GF-D8 (cell line): ENCODE measurements around the gene SSTR3.

Source experiments
- DNase-seq: peaks from one replicate; lab custom pipeline; 2025; lab: John Stamatoyannopoulos, UW

The SSTR3 gene

GRCh38 chr22:37229012-37229804 is 16.9 kb upstream of the SSTR3 start:
- no peak for DNase-seq

- peak; percentile 73 for DNase-seq
Observed at GRCh38 chr22:37228106-37229011, 16.1 kb upstream of the SSTR3 start.

- no peak for DNase-seq
Observed at GRCh38 chr22:37226514-37226913, 14.2 kb upstream of the SSTR3 start.

GRCh38 chr22:37226087-37226486 is 13.8 kb upstream of the SSTR3 start:
- no peak for DNase-seq

GRCh38 chr22:37225481-37225880 is 13.2 kb upstream of the SSTR3 start:
- DNase-seq: no peak

- no peak for DNase-seq
Observed at GRCh38 chr22:37224757-37225420, 12.6 kb upstream of the SSTR3 start.

GRCh38 chr22:37223965-37224551 is 11.8 kb upstream of the SSTR3 start:
- no peak for DNase-seq

- peak; percentile 37 for DNase-seq
Observed at GRCh38 chr22:37222440-37222971, 10.2 kb upstream of the SSTR3 start.

- no peak for DNase-seq
Observed at GRCh38 chr22:37221424-37222333, 9.4 kb upstream of the SSTR3 start.

GRCh38 chr22:37220543-37220981 is 8.3 kb upstream of the SSTR3 start:
- DNase-seq: no peak

- DNase-seq: no peak
Observed at GRCh38 chr22:37219533-37219932, 7.3 kb upstream of the SSTR3 start.

GRCh38 chr22:37218771-37219411 is 6.6 kb upstream of the SSTR3 start:
- DNase-seq: no peak

GRCh38 chr22:37218399-37218770 is 6.1 kb upstream of the SSTR3 start:
- no peak for DNase-seq

- no peak for DNase-seq
Observed at GRCh38 chr22:37215890-37216289, 3.6 kb upstream of the SSTR3 start.

- DNase-seq: no peak
Observed at GRCh38 chr22:37214731-37215030, 2.4 kb upstream of the SSTR3 start.

GRCh38 chr22:37213941-37214730 is 1.9 kb upstream of the SSTR3 start:
- no peak for DNase-seq

- DNase-seq: no peak
Observed at GRCh38 chr22:37213218-37213855, 1.1 kb upstream of the SSTR3 start.

GRCh38 chr22:37211866-37212173 is 457 bp downstream of the SSTR3 start:
- no peak for DNase-seq
